ENCODE data around the gene PLEKHG4B.
"Not testable (repeated sequence)": the region's sequence is repeated elsewhere in the genome, so short reads cannot be mapped to it uniquely, and the experiment has no call there.

The PLEKHG4B gene

GRCh38 chr5:233426-233825 is 141.5 kb downstream of the PLEKHG4B start:
- not testable (repeated sequence) for DNase-seq

- DNase-seq = no peak
Measured at GRCh38 chr5:234450-234849, 142.5 kb downstream of the PLEKHG4B start.

GRCh38 chr5:235527-235926 is 143.6 kb downstream of the PLEKHG4B start:
- DNase-seq = not testable (repeated sequence)

- DNase-seq = not testable (repeated sequence)
Measured at GRCh38 chr5:237931-238330, 146.0 kb downstream of the PLEKHG4B start.
